ENCODE data around the gene MEGF8. TPM values are rescaled to one million over a fixed set of nuclear protein-coding genes. Genes with fewer than 3 reads are reported as not detected.

The MEGF8 gene
- total and polyA plus RNA-seq, 2 of the 13 experiments (the other 11 are each of a cell fraction or from before 2014, with no cell fraction given), result 4.0 to 8.8 TPM

DNA sequence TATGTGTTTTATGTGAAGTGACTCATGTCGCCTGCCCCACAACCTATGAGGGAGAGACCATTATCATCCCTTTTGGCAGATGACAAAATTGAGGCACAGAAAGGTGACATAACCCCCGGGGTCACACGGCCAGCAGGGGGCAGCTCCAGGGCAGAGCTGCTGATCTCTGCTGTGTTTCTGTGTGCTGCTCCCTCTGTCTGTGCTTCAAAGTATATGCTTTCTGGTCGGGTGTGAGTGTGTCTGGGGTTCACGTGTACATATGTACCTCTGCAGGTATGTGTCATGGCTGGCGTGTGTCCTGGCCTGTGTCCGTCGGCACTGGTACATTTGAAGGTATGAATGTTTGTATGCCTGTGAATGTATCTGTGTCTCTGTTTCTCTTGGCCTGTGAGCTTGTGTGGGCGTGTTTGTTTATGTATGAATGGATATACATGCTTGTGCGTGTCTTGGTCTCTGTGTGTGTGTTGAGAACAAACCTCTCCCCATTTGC lies 94.7 kb downstream of the MEGF8 start:
- Histone ChIP-seq H3K9me3 (ENCODE audit: low read length) (no peaks in the 10 kb centered on the region), H3K9ac (ENCODE audit: insufficient read depth, low read depth, low read length) (no peak overlapping the region), H3K27ac (ENCODE audit: extremely low read length, insufficient read depth, low read length) (no peak overlapping the region), H4K20me1 (ENCODE audit: insufficient read depth, low read length) (no peaks in the 10 kb centered on the region), H3K36me3 (replicated peaks in 1 of 2; ENCODE audit: control insufficient read depth in 1 of 2, insufficient read depth in 2 of 2, low read length in 2 of 2) (no peaks in the 10 kb centered on the region), H2AFZ (ENCODE audit: low read length) (no peak overlapping the region), H3K4me2 (ENCODE audit: low read depth, low read length) (peak overlapping the region; percentile 68), H3K4me3 (replicated peaks in 1 of 3; ENCODE audit: insufficient read depth in 1 of 3, low read depth in 2 of 3, low read length in 3 of 3) (peak overlapping the region in 1 of 3 experiments; percentile 23; a peak in 1 of 6 replicates), H3K27me3 (ENCODE audit: control insufficient read depth in 1 of 2, insufficient read depth in 2 of 2, low read length in 2 of 2) (peaks cover 4 to 31% of the 10 kb centered on the region in 2 experiments), H3K4me1 (ENCODE audit: insufficient read depth, low read length) (peaks cover 51% of the 10 kb centered on the region), H3K79me2 (ENCODE audit: insufficient read depth, low read length) (no peaks in the 10 kb centered on the region)
- FAIRE-seq (peak; percentile 96), ATAC-seq (peak; percentile 84), DNase-seq (ENCODE audit: low spot score) (peak; percentile 80)
- ChIA-PET POLR2A (interaction anchor here (2.6 kb wide), 1 partner anchor 13 kb away, joined by 13 read pairs; no protein-coding TSS in a partner anchor), CTCF (ENCODE audit: low intra/inter-chr PET ratio, low total read pairs) (interaction anchor here (1.0 to 2.3 kb wide), 5 partner anchors 14 to 122 kb away, joined by 3 to 38 read pairs (median 8); partner anchors contain the start of gene CEACAM1)
- no TSS peak for BruUV-seq (replicated peaks)
- 8% methylated on average over 5 of the region's 10 CpGs for WGBS (ENCODE audit: low lambda C conversion rate)
- in situ Hi-C loops (cut with HindIII; ENCODE audit: extremely low pct_ligation_motif_present, low pct_unique_long_range_greater_than_20kb) (no loop called here), intact Hi-C loops (cut with micrococcal nuclease; ENCODE audit: unreplicated experiment) (loop anchor here (1.0 kb wide), 1 partner anchor 13 kb away; no protein-coding TSS in a partner anchor)
- no peak for TF ChIP-seq MTA1 (CRISPR knock-in tag; IDR thresholded peaks at IDR 0.05; ENCODE audit: borderline replicate concordance)
- TF ChIP-seq, protein P1, sequence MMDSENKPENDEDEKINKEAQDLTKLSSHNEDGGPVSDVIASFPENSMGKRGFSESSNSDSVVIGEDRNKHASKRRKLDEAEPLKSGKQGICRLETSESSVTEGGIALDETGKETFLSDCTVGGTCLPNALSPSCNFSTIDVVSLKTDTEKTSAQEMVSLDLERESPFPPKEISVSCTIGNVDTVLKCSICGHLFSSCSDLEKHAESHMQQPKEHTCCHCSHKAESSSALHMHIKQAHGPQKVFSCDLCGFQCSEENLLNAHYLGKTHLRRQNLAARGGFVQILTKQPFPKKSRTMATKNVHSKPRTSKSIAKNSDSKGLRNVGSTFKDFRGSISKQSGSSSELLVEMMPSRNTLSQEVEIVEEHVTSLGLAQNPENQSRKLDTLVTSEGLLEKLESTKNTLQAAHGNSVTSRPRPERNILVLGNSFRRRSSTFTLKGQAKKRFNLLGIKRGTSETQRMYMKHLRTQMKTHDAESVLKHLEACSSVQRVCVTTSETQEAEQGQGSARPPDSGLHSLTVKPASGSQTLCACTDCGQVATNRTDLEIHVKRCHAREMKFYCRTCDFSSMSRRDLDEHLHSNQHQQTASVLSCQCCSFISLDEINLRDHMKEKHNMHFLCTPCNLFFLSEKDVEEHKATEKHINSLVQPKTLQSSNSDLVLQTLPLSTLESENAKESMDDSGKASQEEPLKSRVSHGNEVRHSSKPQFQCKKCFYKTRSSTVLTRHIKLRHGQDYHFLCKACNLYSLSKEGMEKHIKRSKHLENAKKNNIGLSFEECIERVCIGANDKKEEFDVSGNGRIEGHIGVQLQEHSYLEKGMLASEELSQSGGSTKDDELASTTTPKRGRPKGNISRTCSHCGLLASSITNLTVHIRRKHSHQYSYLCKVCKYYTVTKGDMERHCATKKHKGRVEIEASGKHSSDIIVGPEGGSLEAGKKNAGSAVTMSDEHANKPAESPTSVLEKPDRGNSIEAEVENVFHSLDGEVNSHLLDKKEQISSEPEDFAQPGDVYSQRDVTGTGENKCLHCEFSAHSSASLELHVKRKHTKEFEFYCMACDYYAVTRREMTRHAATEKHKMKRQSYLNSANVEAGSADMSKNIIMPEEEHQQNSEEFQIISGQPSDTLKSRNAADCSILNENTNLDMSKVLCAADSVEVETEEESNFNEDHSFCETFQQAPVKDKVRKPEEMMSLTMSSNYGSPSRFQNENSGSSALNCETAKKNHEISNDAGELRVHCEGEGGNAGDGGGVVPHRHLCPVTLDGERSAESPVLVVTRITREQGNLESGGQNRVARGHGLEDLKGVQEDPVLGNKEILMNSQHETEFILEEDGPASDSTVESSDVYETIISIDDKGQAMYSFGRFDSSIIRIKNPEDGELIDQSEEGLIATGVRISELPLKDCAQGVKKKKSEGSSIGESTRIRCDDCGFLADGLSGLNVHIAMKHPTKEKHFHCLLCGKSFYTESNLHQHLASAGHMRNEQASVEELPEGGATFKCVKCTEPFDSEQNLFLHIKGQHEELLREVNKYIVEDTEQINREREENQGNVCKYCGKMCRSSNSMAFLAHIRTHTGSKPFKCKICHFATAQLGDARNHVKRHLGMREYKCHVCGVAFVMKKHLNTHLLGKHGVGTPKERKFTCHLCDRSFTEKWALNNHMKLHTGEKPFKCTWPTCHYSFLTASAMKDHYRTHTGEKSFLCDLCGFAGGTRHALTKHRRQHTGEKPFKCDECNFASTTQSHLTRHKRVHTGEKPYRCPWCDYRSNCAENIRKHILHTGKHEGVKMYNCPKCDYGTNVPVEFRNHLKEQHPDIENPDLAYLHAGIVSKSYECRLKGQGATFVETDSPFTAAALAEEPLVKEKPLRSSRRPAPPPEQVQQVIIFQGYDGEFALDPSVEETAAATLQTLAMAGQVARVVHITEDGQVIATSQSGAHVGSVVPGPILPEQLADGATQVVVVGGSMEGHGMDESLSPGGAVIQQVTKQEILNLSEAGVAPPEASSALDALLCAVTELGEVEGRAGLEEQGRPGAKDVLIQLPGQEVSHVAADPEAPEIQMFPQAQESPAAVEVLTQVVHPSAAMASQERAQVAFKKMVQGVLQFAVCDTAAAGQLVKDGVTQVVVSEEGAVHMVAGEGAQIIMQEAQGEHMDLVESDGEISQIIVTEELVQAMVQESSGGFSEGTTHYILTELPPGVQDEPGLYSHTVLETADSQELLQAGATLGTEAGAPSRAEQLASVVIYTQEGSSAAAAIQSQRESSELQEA (CRISPR knock-in tag; IDR thresholded peaks at IDR 0.05; ENCODE audit: not compliant biosample characterization), result no peak
- peak; percentile 33 for TF ChIP-seq CBX1 (IDR thresholded peaks at IDR 0.05; ENCODE audit: low read depth)
- TF ChIP-seq MZF1 (CRISPR knock-in tag; IDR thresholded peaks at IDR 0.05; ENCODE audit: borderline replicate concordance), result no peak
- TF ChIP-seq CHD4 (IDR thresholded peaks at IDR 0.05; ENCODE audit: borderline replicate concordance, low read length), result 0 out of 2 replicates have a peak, but pooled peaks have one; percentile 28
- peak; percentile 66 for TF ChIP-seq HOXA3 (CRISPR knock-in tag; IDR thresholded peaks at IDR 0.05)
- TF ChIP-seq ZNF747 (CRISPR knock-in tag; IDR thresholded peaks at IDR 0.05; ENCODE audit: borderline replicate concordance), result no peak
- TF ChIP-seq ZNF614 (CRISPR knock-in tag; IDR thresholded peaks at IDR 0.05; ENCODE audit: borderline replicate concordance), result no peak
- TF ChIP-seq POGZ (CRISPR knock-in tag; IDR thresholded peaks at IDR 0.05), result peak; percentile 22; the same call in 1 of the 2 replicates
- 0 out of 2 replicates have a peak, but pooled peaks have one; percentile 25 for TF ChIP-seq IRF2 (CRISPR knock-in tag; IDR thresholded peaks at IDR 0.05)
- TF ChIP-seq ZEB1 (IDR thresholded peaks at IDR 0.05; ENCODE audit: insufficient replicate concordance, low read depth), result no peak
- no peak for TF ChIP-seq ZNF713 (CRISPR knock-in tag; IDR thresholded peaks at IDR 0.05)
- TF ChIP-seq, protein P2, sequence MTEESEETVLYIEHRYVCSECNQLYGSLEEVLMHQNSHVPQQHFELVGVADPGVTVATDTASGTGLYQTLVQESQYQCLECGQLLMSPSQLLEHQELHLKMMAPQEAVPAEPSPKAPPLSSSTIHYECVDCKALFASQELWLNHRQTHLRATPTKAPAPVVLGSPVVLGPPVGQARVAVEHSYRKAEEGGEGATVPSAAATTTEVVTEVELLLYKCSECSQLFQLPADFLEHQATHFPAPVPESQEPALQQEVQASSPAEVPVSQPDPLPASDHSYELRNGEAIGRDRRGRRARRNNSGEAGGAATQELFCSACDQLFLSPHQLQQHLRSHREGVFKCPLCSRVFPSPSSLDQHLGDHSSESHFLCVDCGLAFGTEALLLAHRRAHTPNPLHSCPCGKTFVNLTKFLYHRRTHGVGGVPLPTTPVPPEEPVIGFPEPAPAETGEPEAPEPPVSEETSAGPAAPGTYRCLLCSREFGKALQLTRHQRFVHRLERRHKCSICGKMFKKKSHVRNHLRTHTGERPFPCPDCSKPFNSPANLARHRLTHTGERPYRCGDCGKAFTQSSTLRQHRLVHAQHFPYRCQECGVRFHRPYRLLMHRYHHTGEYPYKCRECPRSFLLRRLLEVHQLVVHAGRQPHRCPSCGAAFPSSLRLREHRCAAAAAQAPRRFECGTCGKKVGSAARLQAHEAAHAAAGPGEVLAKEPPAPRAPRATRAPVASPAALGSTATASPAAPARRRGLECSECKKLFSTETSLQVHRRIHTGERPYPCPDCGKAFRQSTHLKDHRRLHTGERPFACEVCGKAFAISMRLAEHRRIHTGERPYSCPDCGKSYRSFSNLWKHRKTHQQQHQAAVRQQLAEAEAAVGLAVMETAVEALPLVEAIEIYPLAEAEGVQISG (CRISPR knock-in tag; IDR thresholded peaks at IDR 0.05), result peak; percentile 63; the same call in 1 of the 2 replicates
- 0 out of 2 replicates have a peak, but pooled peaks have one; percentile 21 for TF ChIP-seq TARDBP (CRISPR knock-in tag; IDR thresholded peaks at IDR 0.05)
